Breast epithelium (tissue), 3 donors: Measurements from ENCODE around the gene FHOD1.

Experiments used
- CTCF ChIP-seq, 3 donors: fragments of 450-650 bp; IDR thresholded peaks; one replicate each; pipeline ENCODE4 v1.5.1; 2016 to 2017; ENCODE audit warnings: antibody characterized with exemption in 3 of 3, mild to moderate bottlenecking in 3 of 3, moderate library complexity in 3 of 3
- POLR2A ChIP-seq: fragments of 450-650 bp; IDR thresholded peaks from one replicate; pipeline ENCODE4 v1.6.1; 2016; ENCODE audit warnings: antibody characterized with exemption, mild to moderate bottlenecking, moderate library complexity
- POLR2AphosphoS5 ChIP-seq, 3 donors: sonication (generic); formaldehyde crosslinking; IDR thresholded peaks; one replicate each; pipeline ENCODE4 v1.6.1; 2017; ENCODE audit warnings: antibody characterized with exemption in 3 of 3

DNA sequence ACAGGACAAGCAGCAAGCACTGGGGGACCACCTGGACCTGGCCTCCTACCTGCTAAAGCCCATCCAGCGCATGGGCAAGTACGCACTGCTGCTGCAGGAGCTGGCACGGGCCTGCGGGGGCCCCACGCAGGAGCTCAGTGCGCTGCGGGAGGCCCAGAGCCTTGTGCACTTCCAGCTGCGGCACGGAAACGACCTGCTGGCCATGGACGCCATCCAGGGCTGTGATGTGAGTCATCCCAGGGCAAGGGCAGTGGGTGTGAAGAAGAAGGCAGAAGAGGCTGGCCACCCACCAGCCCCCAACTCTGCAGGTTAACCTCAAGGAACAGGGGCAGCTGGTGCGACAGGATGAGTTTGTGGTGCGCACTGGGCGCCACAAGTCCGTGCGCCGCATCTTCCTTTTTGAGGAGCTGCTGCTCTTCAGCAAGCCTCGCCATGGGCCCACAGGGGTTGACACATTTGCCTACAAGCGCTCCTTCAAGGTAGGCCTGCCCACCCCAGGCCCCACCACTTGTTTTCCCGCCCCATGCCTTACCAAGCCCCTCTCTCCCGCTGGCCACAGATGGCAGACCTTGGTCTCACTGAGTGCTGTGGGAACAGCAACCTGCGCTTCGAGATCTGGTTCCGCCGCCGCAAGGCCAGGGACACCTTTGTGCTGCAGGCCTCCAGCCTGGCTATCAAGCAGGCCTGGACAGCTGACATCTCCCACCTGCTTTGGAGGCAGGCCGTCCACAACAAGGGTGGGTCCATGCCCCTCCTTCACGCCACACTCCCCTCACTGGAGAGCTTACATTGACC is 39.4 kb upstream of the FHOD1 start:
- TF ChIP-seq POLR2AphosphoS5 (IDR thresholded peaks at IDR 0.05) (no peak), CTCF (IDR thresholded peaks at IDR 0.05) (no peak), POLR2A (no peak)
